ENCODE measurements around the gene MYO1E. TPM values are rescaled to one million over a fixed set of nuclear protein-coding genes. Genes with fewer than 3 reads are reported as not detected.

The MYO1E gene
- total RNA-seq, 1 donor from 2014 or later = 23.6 TPM

GRCh38 chr15:59377924-59378323 is 5.3 kb upstream of the MYO1E start:
- no peaks in the 10 kb centered on the region for H3K36me3 ChIP-seq
- H3K27ac ChIP-seq (replicated peaks) = no peak overlapping the region
- no peaks in the 10 kb centered on the region for H3K27me3 ChIP-seq (ENCODE audit: low read depth)
- intact Hi-C loops (cut with micrococcal nuclease) = loop anchor here (10.0 kb wide), 1 partner anchor 133 kb away; no protein-coding TSS in a partner anchor
- H3K9me3 ChIP-seq (replicated peaks) = no peaks in the 10 kb centered on the region
- H3K4me1 ChIP-seq = peaks cover 8% of the 10 kb centered on the region
- TF ChIP-seq CTCF (IDR thresholded peaks at IDR 0.05; ENCODE audit: borderline replicate concordance) = no peak
- no peak overlapping the region for H3K4me3 ChIP-seq
- DNase-seq = no peak

- no peak for DNase-seq
- no peaks in the 10 kb centered on the region for H3K9me3 ChIP-seq (replicated peaks)
- no peaks in the 10 kb centered on the region for H3K27me3 ChIP-seq (ENCODE audit: low read depth)
- peaks cover 16% of the 10 kb centered on the region for H3K4me1 ChIP-seq
- H3K36me3 ChIP-seq = no peaks in the 10 kb centered on the region
- no peak overlapping the region for H3K4me3 ChIP-seq
- peak; percentile 25 for TF ChIP-seq CTCF (IDR thresholded peaks at IDR 0.05; ENCODE audit: borderline replicate concordance)
- H3K27ac ChIP-seq (replicated peaks) = no peak overlapping the region
- intact Hi-C loops (cut with micrococcal nuclease) = loop anchor here (10.0 kb wide), 1 partner anchor 132 kb away; no protein-coding TSS in a partner anchor
Measured at GRCh38 chr15:59376733-59377132, 4.1 kb upstream of the MYO1E start.

DNA sequence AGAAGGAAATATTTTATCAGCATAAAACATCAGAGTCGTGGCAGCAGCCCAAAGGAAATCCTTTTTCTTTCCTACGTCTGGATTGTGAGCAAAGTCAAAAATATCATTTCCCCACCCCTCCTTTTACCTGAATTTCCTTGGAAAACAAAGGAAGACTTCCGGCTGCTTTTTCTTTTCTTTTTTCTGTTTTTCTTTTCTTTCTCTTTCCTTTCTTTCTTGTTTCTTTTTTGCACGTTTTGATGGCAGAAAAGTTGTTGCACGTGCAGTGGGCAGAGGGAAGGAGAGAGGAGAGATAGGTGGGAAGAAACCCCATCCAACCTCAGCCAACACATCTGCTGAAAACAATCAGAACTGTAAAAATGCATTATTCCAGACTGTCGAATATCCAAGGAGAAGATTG is 544 bp upstream of the MYO1E start:
- intact Hi-C loops (cut with micrococcal nuclease) = loop anchor here (10.0 kb wide), 1 partner anchor 128 kb away; no protein-coding TSS in a partner anchor

GRCh38 chr15:59371458-59372351 is 966 bp downstream of the MYO1E start:
- H3K27ac ChIP-seq (replicated peaks) = peak overlapping the region; percentile 97
- H3K36me3 ChIP-seq = no peaks in the 10 kb centered on the region
- H3K4me1 ChIP-seq = peaks cover 47% of the 10 kb centered on the region
- DNase-seq = peak; percentile 22
- H3K4me3 ChIP-seq = peak overlapping the region; percentile 98
- TF ChIP-seq CTCF (IDR thresholded peaks at IDR 0.05; ENCODE audit: borderline replicate concordance) = no peak
- H3K9me3 ChIP-seq (replicated peaks) = no peaks in the 10 kb centered on the region
- H3K27me3 ChIP-seq (ENCODE audit: low read depth) = no peaks in the 10 kb centered on the region
- intact Hi-C loops (cut with micrococcal nuclease) = loop anchor here (10.0 kb wide), 1 partner anchor 127 kb away; no protein-coding TSS in a partner anchor

More for the DNA sequence above, 544 bp upstream of the MYO1E start:
- no peak for DNase-seq
- no peak for TF ChIP-seq CTCF (IDR thresholded peaks at IDR 0.05; ENCODE audit: borderline replicate concordance)
- Histone ChIP-seq H3K27me3 (ENCODE audit: low read depth) (no peaks in the 10 kb centered on the region), H3K9me3 (replicated peaks) (no peaks in the 10 kb centered on the region), H3K27ac (replicated peaks) (peak overlapping the region; percentile 97), H3K4me1 (peaks cover 37% of the 10 kb centered on the region), H3K36me3 (no peaks in the 10 kb centered on the region), H3K4me3 (peak overlapping the region; percentile 98)

GRCh38 chr15:59369597-59369996 is 3.1 kb downstream of the MYO1E start:
- H3K27me3 ChIP-seq (ENCODE audit: low read depth) = no peaks in the 10 kb centered on the region
- intact Hi-C loops (cut with micrococcal nuclease) = no loop called here
- H3K36me3 ChIP-seq = no peaks in the 10 kb centered on the region

More at GRCh38 chr15:59369597-59369996, 3.1 kb downstream of the MYO1E start:
- Histone ChIP-seq H3K27ac (replicated peaks) (no peak overlapping the region), H3K4me1 (peaks cover 50% of the 10 kb centered on the region), H3K9me3 (replicated peaks) (no peaks in the 10 kb centered on the region), H3K4me3 (no peak overlapping the region)
- TF ChIP-seq CTCF (IDR thresholded peaks at IDR 0.05; ENCODE audit: borderline replicate concordance) = no peak
- no peak for DNase-seq
